NCI-H128 (cell line): ENCODE measurements around the gene XG.
"Not testable (repeated sequence)": the region's sequence is repeated elsewhere in the genome, so short reads cannot be mapped to it uniquely, and the experiment has no call there.

Experiments used
- DNase-seq: peaks from one replicate; lab custom pipeline; 2025; ENCODE audit not compliant: unreplicated experiment; lab: John Stamatoyannopoulos, UW

The XG gene

DNA sequence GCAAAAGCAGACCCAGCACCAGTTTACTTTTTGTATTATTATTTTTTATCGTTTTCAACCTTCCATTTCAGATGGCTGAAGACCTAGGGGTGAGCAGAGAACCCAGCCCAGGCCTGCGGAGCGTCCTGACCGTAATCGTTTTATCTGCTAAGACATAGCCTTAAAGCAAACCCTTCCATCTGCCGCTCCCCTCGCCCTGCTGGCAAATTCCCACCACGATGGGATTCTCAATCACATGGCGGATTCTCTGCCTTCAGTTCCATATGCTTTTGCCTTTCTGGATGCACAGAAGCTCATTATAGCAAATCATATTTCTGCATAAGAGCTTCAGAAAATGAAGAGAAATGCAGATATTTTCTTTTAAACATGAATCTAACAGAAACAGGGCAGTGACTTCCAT is 18.6 kb upstream of the XG start:
- DNase-seq = no peak

DNA sequence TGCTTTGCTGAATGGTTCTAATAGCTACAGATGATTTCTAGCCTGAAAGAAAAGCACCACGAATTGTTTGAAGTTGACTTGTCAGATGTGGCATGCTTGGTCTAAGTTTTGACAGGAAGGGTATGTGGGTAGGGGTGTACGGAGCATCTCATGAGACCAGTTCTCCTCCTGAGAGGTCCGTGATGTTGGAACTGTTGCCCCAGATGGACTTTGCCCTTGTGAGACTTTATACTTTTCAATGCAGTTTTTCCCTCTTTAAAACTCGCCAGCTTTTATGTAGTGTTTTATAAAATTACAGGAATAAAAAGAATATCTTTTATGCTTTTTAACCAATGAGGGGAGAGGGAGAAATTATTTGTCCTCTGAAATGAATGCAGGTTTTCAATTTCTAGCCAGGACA is 16.6 kb upstream of the XG start:
- DNase-seq = no peak

DNA sequence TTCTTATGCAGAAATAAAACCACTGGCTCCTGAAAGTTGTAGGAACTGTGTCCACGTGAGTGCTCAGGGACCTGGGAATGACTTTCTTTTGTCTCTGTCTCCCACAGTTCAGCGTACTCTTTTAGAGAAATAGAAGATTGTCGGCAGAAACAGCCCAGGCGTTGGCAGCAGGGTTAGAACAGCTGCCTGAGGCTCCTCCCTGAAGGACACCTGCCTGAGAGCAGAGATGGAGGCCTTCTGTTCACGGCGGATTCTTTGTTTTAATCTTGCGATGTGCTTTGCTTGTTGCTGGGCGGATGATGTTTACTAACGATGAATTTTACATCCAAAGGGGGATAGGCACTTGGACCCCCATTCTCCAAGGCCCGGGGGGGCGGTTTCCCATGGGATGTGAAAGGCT is 11.2 kb upstream of the XG start:
- no peak for DNase-seq

DNA sequence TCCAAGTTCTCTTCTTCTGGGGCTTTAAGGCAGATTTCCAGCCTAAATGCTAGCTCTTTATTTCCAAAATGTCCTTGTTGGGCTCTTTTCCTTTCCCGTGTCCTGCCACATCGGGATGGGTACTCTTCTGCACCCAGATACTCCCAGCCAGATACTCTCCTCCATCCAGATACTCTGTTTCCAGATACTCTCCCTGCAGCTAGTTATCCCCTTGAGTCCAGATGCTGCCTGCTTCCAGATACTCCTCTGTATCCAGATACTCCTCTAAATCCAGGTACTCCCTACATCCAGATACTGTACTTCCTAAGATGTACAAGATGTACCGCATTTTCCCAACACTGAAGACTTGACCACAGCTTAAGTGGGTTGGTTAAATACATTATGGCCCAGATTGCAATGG is 10.5 kb upstream of the XG start:
- DNase-seq = no peak

DNA sequence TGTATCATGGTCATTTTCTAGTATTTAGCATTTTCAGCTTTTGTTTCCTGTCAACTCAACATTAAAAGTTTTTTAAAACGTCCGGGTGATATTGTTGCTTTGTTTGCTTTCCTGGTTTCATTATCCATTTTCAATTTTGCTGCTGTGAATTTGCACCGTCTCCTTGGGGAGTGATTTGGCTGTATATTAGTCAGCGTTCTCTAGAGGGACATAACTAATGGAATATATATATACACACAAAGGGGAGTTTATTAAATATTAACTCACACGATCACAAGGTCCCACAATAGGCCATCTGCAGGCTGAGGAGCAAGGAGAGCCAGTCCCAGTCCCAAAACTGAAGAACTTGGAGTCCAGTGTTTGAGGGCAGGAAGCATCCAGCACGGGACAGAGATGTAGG is 5.6 kb upstream of the XG start:
- not testable (repeated sequence) for DNase-seq

DNA sequence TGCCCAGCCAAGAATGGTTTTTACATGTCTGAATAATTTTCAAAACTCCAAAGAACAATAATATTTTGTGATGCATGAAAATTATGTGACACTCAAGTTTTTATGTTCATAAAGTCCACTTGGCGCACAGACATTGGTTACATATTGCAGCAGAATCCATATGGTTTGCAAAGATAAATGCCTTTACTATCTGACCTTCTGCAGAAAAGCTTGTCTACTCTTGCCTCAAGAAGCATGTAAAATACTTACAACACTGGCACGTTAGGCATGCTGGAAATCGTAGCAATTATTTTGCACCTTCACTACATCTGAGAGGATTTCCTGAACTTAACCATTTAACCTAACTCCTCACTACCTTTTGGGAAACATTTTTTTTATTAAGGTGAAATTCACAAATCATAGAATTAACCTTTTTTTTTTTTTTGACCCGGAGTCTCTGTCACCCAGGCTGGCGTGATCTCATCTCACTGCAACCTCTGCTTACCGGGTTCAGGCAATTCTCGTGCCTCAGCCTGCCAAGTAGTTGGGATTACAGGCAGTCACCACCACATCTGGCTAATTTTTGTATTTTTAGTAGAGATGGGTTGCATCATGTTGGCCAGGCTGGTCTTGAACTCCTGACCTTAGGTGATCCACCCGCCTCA is 3.5 kb upstream of the XG start:
- DNase-seq = no peak

DNA sequence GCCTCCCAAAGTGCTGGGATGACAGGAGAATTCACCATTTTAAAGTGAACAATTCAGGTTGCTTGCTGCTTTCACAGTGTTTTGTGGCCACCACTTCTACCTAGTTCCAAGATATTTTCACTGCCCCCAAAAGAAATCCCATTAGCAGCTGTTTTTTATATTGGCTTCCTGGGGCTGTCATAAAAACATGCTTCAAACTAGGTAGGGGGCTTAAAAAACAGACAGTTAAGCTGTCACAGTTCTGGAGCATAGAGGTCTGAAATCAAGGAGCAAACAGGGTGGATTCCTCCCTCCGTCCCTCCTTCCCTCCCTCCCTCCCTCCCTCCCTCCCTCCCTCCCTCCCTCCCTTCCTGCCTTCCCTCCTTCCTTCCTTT is 3.0 kb upstream of the XG start:
- no peak for DNase-seq

DNA sequence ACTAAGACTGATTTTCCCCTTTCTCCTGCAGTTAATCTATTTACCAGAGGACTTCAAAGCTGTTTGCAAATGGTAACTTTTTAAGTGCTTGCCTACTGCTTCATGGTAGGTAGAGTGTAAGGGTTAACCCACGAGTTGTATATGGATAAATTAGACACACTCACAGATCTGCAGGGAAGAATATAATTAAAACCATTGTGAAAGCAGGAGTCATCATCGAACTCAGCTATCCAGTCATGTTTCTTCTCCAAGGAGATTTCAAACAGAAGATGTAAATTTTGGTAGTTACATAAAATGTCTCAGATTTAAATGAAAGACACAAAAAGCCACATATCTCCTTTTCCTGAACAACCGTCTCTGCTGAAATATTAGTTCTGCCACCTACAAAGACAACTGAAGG is 549 bp upstream of the XG start:
- DNase-seq = no peak

DNA sequence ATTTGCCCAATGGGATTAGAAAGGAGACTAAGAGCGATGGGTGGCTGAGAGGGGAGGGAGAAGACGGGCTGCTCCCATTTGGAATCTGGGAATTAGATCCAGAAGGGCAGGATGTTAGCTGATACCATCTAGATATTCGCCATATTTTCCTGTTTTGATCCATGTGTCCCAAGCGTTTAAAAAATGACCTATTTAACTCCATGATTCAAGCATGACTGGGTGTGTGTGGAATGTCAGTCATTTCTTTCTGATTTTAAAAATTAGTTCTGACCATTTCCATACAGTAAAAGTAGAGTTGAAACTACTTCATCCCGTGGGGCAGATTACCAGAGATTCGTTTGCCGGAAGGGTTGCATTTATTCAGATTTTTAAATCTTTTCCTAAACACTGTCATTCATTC is 601 bp downstream of the XG start:
- DNase-seq = not testable (repeated sequence)

DNA sequence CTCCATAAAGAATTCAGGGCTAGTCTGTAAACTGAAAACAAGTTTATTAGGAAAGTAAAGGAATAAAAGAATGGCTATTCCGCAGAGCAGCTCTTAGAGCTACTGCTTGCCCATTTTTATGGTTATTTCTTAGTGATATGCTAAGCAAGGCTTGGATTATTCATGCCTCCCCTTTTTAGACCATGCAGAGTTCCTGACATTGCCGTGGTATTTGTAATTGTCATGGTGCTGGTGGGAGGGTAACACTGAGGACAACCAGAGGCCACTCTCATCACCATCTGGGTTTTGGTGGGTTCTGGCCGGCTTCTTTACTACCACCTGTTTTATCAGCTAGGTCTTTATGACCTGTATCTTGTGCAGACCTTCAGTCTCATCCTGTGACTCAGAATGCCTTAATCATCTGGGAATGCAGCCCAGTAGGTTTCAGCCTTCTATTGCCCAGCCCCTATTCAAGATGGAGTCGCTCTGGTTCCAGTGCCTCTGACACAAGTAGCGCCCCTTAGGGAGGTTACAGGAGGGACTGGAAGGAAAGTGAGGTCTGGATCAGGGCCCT is 3.4 kb downstream of the XG start:
- not testable (repeated sequence) for DNase-seq

DNA sequence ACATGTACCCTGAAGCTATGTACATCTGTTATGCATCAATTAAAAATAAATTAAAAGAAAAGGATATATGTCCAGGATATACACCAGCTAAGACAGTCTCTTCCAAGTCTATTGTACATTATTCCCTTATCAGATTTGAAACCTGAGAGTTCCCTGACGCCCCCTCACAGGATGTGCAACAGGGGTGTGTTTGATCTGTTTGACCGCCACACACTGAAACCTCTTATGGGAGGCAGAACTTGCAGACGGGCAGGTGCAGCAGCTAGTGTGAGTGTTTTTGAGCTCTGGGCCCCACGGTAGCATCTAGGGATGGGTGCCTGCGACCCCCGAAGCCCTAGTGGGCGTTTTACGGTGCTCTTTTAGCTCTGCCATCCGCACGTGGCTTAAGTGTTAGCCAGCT is 4.7 kb downstream of the XG start:
- no peak for DNase-seq

DNA sequence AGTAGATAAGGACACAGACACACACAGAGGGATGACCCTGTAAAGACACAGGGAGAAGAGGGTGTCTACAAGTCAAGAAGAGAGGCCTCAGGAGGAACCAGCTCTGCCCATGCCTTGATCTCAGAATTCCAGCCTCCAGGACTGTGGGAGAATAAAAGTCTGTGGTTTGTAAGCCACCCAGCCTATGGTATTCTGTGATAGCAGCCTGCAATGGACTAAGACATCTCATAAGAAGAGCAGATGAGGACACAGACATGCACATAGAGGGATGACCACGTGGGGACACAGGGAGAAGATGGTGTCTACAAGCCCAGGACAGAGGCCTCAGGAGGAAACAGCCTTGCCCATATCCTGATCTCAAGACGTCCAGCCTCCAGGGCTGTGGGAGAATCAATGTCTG is 9.4 kb downstream of the XG start:
- DNase-seq = no peak

DNA sequence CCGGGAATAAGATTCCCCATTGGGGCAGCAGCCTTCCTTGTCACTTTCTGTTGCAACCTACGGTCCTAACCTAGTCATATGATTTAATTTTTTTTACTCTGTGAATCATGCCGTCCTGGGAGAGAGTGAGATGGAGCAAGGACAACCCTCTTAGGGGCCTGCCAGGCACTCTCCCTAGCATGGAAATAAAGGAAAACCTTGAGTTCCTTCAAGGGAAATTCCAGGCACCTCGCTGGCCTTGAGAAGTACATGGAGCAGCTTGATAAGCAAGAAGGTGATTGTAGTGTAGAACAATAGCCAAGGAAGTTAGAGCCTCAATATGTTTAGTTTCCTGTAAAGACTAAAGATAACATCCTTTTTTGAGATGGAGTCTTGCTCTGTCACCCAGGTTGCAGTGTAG is 10.8 kb downstream of the XG start:
- not testable (repeated sequence) for DNase-seq

DNA sequence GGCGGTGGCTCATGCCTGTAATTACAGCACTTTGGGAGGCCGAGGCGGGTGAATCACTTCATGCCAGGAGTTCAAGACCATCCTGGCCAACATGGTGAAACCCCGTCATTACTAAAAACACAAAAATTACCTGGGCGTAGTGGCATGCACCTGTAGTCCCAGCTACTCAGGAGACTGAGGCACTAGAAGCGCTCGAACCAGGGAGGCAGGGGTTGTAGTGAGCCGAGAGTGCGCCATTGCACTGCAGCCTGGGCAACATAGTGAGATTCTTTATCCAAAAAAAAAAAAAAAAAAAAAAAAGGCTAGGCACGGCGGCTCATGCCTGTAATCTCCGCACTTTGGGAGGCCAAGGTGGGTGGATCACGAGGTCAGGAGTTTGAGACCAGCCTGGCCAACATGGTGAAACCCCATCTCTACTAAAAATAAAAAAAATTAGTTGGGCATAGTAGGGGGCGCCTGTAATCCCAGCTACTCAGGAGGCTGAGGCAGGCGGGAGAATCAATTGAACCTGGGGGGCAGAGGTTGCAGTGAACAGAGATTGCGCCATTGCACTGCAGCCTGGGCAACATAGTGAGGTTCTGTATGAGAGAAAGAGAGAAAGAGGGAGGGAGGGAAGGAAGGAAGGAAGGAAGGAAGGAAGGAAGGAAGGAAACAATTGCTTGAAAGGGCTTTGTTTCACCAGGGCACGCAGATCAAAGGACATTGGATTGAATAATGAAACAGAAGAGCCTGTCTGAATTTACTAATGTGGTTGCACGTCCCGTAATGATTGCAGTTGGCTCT is 13.1 kb downstream of the XG start:
- not testable (repeated sequence) for DNase-seq

DNA sequence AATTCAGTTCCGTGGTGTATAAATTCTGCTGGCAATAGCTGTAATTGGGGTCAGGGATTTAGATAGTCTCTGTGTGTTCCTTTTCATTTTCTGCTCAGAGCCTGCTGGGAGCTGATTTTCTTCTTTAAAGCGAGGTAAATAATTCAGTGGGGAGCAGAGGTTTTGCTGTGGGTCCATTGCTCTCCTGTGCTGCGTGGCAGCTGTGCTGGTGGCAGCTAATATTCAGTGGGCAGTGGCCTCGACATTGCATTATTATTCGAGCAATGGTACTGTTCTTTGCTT is 13.7 kb downstream of the XG start:
- no peak for DNase-seq

DNA sequence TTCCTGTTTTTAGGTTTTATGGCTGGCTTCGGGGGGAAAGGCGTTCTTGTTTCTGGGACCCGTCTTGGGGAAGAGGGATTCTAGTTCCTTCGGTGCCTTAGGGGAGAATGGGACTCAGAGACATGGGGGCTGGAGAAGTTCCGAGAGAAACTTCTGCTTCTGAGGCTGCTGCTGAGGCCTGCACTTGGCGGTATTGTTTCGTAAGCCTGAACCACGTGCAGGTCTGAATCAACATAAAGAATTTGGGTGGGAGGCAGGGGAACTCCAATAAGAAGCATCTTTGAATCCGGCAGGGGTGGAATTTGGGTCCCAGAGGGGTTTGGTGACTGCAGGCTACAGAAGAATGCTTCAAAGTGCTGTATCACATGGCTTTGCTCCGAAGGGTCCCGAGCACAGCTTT is 15.1 kb downstream of the XG start:
- DNase-seq = no peak

DNA sequence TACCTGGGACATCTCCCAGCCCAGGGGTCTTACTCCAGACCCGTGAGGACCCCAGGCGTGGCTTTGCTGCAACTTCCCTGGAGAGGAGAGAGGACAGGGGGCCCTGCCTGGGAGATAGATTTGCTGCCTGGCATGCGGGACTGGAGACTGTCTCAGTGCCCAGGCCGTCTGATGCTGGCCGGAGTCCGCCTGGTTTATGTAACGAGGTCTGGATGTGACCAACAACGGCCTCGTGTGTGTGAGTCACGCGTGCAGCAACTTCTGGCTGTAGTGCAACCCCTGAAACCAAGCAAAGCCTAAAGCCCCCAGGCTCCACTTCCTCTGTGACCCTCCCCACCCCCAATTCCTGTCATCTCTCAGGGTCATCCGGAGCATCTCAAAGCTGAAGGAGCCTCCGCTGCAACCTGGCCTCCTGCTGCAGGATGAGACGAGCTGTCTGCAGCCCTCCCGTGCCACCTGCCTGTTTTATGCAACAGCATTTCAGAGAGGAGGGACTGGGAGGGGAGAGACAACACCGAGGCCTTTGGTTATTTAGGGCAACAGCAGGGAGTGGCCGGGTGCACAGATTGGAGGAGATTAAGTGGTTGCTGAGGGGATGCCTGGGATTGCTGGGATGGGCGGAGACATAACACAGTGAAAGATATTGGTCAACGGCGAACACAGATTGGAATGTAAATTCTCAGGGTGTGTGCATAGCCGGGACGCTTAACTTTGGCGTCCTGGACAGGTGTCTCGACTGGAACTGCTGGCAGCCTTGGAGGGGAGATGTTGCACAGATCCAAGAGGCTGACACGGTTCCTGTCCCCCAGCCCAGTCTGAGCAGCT is 16.0 kb downstream of the XG start:
- DNase-seq = no peak

DNA sequence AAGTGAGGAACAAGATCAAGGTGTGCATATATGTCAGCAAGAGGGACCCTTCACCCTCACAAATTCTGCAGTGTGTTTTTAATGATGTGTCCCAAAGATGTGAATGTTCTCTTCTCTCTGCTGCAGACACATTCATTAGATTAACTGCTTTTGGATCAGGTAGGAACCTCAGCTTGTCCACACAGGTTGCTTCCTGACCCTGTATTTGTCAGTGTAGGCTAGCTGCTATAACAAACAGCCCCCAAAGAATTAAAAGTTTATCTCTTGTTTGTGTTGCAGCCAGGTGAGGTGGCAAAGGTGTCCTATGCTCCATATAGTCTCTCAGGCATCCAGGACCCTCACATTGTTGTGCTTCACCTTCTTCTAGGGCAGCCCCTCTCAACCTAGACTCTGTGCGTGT is 17.8 kb downstream of the XG start:
- DNase-seq = no peak

DNA sequence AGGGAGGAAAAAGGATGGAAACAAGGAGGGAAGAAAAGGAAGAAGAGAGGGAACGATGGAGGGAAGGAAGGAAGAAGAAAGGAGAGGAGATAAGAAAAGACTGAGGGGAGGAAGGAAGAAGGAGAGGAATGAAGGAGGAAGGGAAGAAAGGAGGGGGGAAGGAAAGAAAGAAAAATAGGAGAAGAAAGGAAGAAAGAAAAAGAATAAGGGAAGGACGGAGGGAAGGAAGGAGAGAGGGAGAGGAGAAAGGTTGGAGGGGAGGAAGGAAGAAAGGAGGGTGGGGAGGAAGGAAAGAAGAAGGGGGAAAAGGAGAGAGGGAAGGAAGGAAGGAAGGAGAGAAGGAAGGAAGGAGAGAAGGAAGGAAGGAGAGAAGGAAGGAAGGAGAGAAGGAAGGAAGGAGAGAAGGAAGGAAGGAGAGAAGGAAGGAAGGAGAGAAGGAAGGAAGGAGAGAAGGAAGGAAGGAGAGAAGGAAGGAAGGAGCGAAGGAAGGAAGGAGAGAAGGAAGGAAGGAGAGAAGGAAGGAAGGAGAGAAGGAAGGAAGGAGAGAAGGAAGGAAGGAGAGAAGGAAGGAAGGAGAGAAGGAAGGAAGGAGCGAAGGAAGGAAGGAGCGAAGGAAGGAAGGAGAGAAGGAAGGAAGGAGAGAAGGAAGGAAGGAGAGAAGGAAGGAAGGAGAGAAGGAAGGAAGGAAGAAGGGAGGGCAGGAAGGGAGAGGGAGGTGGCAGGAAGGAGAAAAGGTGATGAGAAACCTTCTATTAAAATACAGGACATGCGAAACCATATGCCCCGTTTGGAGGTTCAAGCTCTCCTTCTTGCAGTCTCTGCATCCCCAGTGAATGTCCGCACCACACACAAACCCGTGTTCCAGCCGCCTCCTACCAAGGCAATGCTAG is 21.6 kb downstream of the XG start:
- DNase-seq = not testable (repeated sequence)

DNA sequence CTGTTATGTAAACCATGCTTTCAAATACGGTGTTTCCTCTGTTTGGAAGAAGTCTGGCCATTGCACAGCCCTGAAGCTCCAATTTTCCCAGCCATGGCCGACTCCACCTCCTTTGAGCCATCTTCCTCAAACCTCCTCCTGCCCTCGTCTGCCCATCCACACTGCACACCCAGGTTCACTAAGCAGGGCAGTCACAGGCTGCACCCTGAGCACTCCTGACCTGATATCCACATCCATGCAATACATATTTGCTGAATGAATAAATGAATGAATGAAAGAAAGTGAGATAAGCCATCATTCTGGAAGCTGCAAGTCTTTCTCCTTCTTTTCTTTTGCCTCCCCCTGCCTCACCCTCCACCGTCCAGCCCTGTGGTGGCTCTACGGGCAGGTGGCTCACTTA is 22.2 kb downstream of the XG start:
- DNase-seq = no peak

DNA sequence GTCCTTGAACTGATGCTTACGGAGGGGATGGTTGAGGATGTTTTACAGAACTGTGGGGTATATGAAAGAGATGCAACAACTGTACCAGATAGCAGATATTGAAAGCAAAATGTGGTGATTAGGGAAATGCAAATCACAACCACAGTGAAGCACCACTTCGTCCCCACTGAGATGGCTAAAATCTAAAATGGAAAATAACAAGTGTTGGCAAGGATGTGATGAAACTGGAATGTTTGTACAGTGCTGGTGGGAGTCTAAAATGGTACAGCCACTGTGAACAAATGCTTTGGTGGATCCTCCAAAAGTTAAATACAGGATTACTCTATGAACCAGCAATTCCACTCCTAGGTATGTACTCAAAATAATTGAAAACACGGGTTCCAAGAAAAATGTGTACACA is 22.9 kb downstream of the XG start:
- DNase-seq = no peak
